ENCODE data around the gene DCHS1.

- TF ChIP-seq ZBTB43 (CRISPR knock-in tag; conservative IDR thresholded peaks at IDR 0.05) (no peak), HBP1 (CRISPR knock-in tag; IDR thresholded peaks at IDR 0.05; ENCODE audit: low read depth) (no peak), RXRA (CRISPR knock-in tag; IDR thresholded peaks at IDR 0.05) (no peak), ZBTB21 (CRISPR knock-in tag; IDR thresholded peaks at IDR 0.05) (no peak), PAX8 (CRISPR knock-in tag; IDR thresholded peaks at IDR 0.05; ENCODE audit: borderline replicate concordance) (no peak), CTCF (CRISPR knock-in tag; IDR thresholded peaks at IDR 0.05) (no peak), ELF1 (CRISPR knock-in tag; IDR thresholded peaks at IDR 0.05) (no peak)
Measured at GRCh38 chr11:6636480-6636879, 19.1 kb downstream of the DCHS1 start.
